ENCODE data around the gene PRSS38.
A peak's percentile ranks its signal among the peaks of the same experiment; 100 is the strongest.

Gene PRSS38

GRCh38 chr1:227886503-227886961 is 71.1 kb downstream of the PRSS38 start:
- Mint-ChIP-seq H3K27ac (no peak overlapping the region), H3K4me1 (peaks cover 6 to 13% of the 10 kb centered on the region in 2 donors), H3K27me3 (no peaks in the 10 kb centered on the region), H3K36me3 (no peaks in the 10 kb centered on the region), H3K9me3 (no peaks in the 10 kb centered on the region), H3K4me3 (peak overlapping the region; percentile 30 to 44)
- no peak for DNase-seq
- ATAC-seq (replicated peaks): no peak

- H3K36me3 Mint-ChIP-seq: no peaks in the 10 kb centered on the region
- H3K9me3 Mint-ChIP-seq: no peaks in the 10 kb centered on the region
- peak overlapping the region in 1 of 2 donors; percentile 77 for H3K4me3 Mint-ChIP-seq
- H3K27ac Mint-ChIP-seq: no peak overlapping the region
- H3K27me3 Mint-ChIP-seq: no peaks in the 10 kb centered on the region
- ATAC-seq (replicated peaks): peak; percentile 26 to 37
- H3K4me1 Mint-ChIP-seq: peaks cover 6 to 13% of the 10 kb centered on the region in 2 donors
- no peak for DNase-seq
These were observed 71.7 kb downstream of the PRSS38 start for GRCh38 chr1:227886993-227887696.

- Mint-ChIP-seq H3K27ac (peak overlapping the region; percentile 84), H3K27me3 (no peaks in the 10 kb centered on the region), H3K4me3 (peak overlapping the region; percentile 77 to 78), H3K9me3 (no peaks in the 10 kb centered on the region), H3K36me3 (no peaks in the 10 kb centered on the region), H3K4me1 (peaks cover 6 to 13% of the 10 kb centered on the region in 2 donors)
- DNase-seq (peak; percentile 36), ATAC-seq (replicated peaks) (peak; percentile 74 to 81)
These were observed 72.4 kb downstream of the PRSS38 start for GRCh38 chr1:227887697-227888403.

- Mint-ChIP-seq H3K4me1 (peaks cover 6 to 13% of the 10 kb centered on the region in 2 donors), H3K27me3 (no peaks in the 10 kb centered on the region), H3K4me3 (no peak overlapping the region), H3K36me3 (no peaks in the 10 kb centered on the region), H3K9me3 (no peaks in the 10 kb centered on the region), H3K27ac (no peak overlapping the region)
- no peak for ATAC-seq (replicated peaks)
- no peak for DNase-seq
These were observed 73.0 kb downstream of the PRSS38 start for GRCh38 chr1:227888404-227889046.

GRCh38 chr1:227889047-227889862 is 73.8 kb downstream of the PRSS38 start:
- H3K36me3 Mint-ChIP-seq: no peaks in the 10 kb centered on the region
- no peaks in the 10 kb centered on the region for H3K9me3 Mint-ChIP-seq
- DNase-seq (no peak), ATAC-seq (replicated peaks) (no peak)
- no peak overlapping the region for H3K4me3 Mint-ChIP-seq
- H3K27ac Mint-ChIP-seq: no peak overlapping the region
- no peaks in the 10 kb centered on the region for H3K27me3 Mint-ChIP-seq
- H3K4me1 Mint-ChIP-seq: peaks cover 6 to 13% of the 10 kb centered on the region in 2 donors

- H3K27ac Mint-ChIP-seq: no peak overlapping the region
- H3K9me3 Mint-ChIP-seq: no peaks in the 10 kb centered on the region
- no peaks in the 10 kb centered on the region for H3K27me3 Mint-ChIP-seq
- no peak for DNase-seq
- no peak overlapping the region for H3K4me3 Mint-ChIP-seq
- no peak for ATAC-seq (replicated peaks)
- H3K4me1 Mint-ChIP-seq: peaks cover 6 to 13% of the 10 kb centered on the region in 2 donors
- H3K36me3 Mint-ChIP-seq: no peaks in the 10 kb centered on the region
These were observed 74.5 kb downstream of the PRSS38 start for GRCh38 chr1:227889863-227890405.

- no peak for DNase-seq
- Mint-ChIP-seq H3K27ac (no peak overlapping the region), H3K4me1 (peaks cover 5 to 12% of the 10 kb centered on the region in 2 donors), H3K9me3 (no peaks in the 10 kb centered on the region), H3K27me3 (no peaks in the 10 kb centered on the region), H3K36me3 (no peaks in the 10 kb centered on the region), H3K4me3 (no peak overlapping the region)
- no peak for ATAC-seq (replicated peaks)
These were observed 75.2 kb downstream of the PRSS38 start for GRCh38 chr1:227890451-227891222.

- Mint-ChIP-seq H3K4me1 (peaks cover 2 to 9% of the 10 kb centered on the region in 2 donors), H3K27ac (no peak overlapping the region), H3K27me3 (no peaks in the 10 kb centered on the region), H3K9me3 (no peaks in the 10 kb centered on the region), H3K36me3 (no peaks in the 10 kb centered on the region), H3K4me3 (no peak overlapping the region)
- DNase-seq (no peak), ATAC-seq (replicated peaks) (no peak)
These were observed 75.9 kb downstream of the PRSS38 start for GRCh38 chr1:227891223-227891954.

- DNase-seq: no peak
- ATAC-seq (replicated peaks): no peak
- H3K27ac Mint-ChIP-seq: no peak overlapping the region
- H3K4me1 Mint-ChIP-seq: peaks cover 2 to 4% of the 10 kb centered on the region in 2 donors
- no peaks in the 10 kb centered on the region for H3K27me3 Mint-ChIP-seq
- H3K36me3 Mint-ChIP-seq: no peaks in the 10 kb centered on the region
- no peak overlapping the region for H3K4me3 Mint-ChIP-seq
- H3K9me3 Mint-ChIP-seq: no peaks in the 10 kb centered on the region
These were observed 76.5 kb downstream of the PRSS38 start for GRCh38 chr1:227891955-227892488.

GRCh38 chr1:227892489-227893299 is 77.2 kb downstream of the PRSS38 start:
- Mint-ChIP-seq H3K9me3 (no peaks in the 10 kb centered on the region), H3K4me3 (no peak overlapping the region), H3K27me3 (no peaks in the 10 kb centered on the region), H3K27ac (no peak overlapping the region), H3K4me1 (peaks cover 2 to 4% of the 10 kb centered on the region in 2 donors), H3K36me3 (no peaks in the 10 kb centered on the region)
- no peak for ATAC-seq (replicated peaks)
- no peak for DNase-seq

GRCh38 chr1:227893300-227893948 is 77.9 kb downstream of the PRSS38 start:
- H3K4me3 Mint-ChIP-seq: no peak overlapping the region
- no peak overlapping the region for H3K27ac Mint-ChIP-seq
- ATAC-seq (replicated peaks) (no peak), DNase-seq (peak; percentile 0)
- no peaks in the 10 kb centered on the region for H3K4me1 Mint-ChIP-seq
- H3K27me3 Mint-ChIP-seq: no peaks in the 10 kb centered on the region
- no peaks in the 10 kb centered on the region for H3K9me3 Mint-ChIP-seq
- no peaks in the 10 kb centered on the region for H3K36me3 Mint-ChIP-seq
